Fibroblast of pulmonary artery (primary cell): ENCODE results near the gene PDE4D.

Source experiments
- DNase-seq: peaks from one replicate; pipeline ENCODE4 v3.0.0-alpha.2; 2010; ENCODE audit warnings: low read depth
- H3K4me3 ChIP-seq: replicated peaks from 2 replicates; pipeline ENCODE4 v1.5.1; 2011; ENCODE audit warnings: low read depth, mild to moderate bottlenecking, control low read depth, low read length, moderate library complexity
- TF ChIP-seq, protein P1 (sequence below): IDR thresholded peaks from 2 replicates; pipeline ENCODE4 v1.5.1; 2011; ENCODE audit warnings: mild to moderate bottlenecking, control low read depth, low read length, inconsistent platforms; ENCODE audit errors: missing control alignments

Gene PDE4D

DNA sequence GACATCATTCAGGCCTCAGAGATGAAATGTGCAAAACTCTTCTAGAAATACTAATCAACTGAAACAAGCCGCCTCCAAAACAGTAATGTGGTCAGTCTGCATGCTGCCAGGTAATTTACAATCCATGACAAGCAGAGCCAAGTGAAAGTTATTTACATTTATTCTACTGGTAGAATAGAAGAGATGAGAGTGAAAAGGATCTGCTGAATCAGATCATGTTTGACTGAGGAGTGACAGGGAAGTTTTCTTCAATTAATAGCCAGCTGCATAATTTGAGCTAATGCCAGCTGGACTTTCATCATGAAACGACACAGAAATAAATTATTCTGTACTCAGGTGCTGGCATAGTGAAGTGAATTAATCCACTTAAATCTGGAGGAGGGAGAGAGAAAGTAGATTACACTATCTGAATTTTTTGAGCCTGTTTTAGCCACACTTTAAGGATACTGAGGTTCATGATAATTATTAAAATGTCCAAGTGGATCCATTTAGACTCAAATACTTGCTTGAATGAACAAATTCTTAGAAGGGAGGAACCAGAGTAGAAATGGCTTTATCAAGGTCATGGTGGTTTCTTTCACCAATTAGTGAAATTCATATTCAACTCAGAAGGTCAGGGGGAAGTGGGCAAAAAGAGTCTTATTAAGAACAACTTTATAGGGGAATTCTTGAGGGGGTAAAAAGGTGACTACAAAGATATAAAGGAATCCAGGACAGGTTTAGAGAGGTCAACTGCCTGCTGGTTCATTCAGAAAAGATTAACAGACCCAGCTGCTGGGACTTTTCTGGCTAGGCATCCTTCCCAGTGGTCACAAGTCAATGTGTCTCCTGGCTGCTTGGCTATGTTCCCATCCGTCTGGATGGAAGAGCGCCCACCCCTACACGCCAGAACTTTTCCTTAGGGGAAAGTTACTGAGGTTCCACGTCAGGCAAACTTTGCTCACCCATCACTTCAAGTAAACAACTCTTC, 350.4 kb downstream of the PDE4D start:
- TF ChIP-seq, protein P1, sequence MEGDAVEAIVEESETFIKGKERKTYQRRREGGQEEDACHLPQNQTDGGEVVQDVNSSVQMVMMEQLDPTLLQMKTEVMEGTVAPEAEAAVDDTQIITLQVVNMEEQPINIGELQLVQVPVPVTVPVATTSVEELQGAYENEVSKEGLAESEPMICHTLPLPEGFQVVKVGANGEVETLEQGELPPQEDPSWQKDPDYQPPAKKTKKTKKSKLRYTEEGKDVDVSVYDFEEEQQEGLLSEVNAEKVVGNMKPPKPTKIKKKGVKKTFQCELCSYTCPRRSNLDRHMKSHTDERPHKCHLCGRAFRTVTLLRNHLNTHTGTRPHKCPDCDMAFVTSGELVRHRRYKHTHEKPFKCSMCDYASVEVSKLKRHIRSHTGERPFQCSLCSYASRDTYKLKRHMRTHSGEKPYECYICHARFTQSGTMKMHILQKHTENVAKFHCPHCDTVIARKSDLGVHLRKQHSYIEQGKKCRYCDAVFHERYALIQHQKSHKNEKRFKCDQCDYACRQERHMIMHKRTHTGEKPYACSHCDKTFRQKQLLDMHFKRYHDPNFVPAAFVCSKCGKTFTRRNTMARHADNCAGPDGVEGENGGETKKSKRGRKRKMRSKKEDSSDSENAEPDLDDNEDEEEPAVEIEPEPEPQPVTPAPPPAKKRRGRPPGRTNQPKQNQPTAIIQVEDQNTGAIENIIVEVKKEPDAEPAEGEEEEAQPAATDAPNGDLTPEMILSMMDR = no peak
- no peak overlapping the region for H3K4me3 ChIP-seq
- DNase-seq = peak; percentile 69

DNA sequence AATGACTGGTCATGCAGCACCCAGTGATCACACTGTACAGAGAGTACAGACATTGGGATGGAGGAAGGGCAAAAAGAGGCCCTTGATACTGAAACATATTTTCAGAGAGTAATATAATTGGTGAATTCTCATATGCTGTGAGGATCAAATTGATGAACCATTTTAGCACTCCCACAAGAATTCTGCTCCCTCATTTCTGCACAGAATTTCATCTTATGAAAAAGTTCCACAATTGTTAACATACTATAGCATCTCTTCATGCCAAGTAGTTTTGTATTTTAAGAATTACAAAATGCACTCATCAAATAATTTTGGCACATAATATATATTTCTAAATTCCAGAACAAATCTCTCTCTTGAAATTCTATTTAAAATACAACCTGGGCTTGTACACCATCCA, 351.2 kb downstream of the PDE4D start:
- TF ChIP-seq, protein P1 = no peak
- no peak for DNase-seq
- no peak overlapping the region for H3K4me3 ChIP-seq

DNA sequence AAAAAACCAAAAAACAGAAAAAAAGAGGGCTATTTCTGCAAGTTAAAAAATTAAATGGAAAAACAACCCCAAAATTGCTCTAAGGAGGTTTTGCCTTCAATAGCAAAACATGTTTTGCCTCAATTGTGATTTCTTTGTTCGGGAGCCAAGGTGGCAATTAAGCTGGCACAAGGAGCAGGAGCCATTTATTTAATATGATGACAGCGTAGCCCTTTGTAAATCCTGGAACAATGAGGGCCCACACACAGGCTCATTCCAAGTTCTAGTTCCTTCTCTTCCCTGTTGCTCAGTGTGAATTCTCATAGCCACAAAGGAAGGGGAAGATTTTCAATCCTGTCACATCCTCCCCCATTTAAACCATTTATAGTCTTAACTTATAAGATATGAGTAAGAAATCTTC, 353.2 kb downstream of the PDE4D start:
- TF ChIP-seq, protein P1 = no peak
- no peak overlapping the region for H3K4me3 ChIP-seq
- DNase-seq = no peak

DNA sequence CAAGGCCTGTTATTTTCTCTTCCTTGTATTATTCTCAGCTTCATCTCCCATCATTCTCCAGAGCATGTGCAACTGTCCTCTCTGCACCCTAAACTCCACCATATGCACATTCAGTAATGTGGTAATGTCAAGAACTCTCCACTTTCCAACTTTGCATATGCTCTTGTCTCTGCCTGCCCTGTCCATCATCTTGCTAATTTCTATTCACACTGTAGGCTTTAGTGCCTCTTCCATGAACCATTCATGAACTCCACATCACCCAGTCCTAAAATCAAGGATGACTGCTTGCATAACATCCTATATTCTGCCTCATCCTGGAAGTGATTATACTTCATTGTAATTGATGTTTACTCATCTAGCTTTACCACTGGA, 354.8 kb downstream of the PDE4D start:
- H3K4me3 ChIP-seq = no peak overlapping the region
- no peak for DNase-seq
- TF ChIP-seq, protein P1 = no peak

DNA sequence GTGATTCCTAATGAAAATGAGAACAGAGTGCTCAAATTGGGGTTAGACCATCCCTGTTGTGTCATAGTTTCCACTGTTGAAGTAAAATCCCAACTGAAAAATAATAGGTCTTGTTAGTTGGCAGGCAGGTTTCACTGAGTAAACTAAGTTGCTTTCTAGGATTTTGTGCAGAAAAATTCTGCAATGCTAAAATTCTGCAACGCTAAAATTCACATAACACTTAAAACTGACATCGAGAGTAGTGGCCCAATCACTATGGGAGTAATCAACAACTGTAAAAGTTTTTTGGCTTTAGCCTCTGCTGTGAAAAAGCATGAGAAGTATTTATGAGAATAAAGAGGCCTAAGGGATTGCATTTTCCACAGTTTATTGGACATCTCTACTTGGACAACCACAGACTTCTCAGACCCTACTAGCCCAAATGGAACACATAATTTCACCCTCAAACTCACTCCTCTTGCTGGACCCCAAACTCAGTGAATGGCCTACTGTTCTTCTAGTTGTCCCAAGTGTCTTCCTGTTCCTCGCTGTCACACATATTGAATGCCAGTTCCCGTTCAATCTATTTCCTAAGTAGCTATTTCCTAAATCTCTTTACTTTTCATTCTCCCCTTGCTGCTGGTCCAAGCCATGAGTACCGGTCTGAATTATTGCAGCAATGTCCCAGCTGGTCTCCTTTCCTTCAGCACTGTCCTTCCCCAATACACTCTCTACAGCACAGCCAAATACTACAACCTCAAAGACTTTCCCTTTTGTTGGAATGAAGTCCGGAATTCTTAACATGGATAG, 355.4 kb downstream of the PDE4D start:
- no peak overlapping the region for H3K4me3 ChIP-seq
- DNase-seq = no peak
- TF ChIP-seq, protein P1 = no peak

DNA sequence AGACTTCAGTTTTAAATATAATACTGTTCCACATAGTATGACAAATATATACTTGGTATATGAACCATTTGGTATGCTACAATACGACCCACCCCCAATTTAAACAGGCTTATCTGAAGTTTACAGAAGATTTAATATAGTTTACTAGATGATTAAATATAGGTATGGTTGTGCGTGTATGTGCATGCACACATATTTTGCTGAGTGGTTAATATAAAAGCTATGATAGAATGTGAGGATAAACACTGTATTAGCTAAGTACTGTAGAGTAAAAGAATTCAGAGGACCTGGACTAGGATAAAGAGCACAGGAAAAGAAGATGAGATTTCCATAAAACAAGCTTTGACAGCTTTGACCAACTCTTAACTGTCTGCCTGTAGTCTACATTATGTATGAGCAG, 356.7 kb downstream of the PDE4D start:
- H3K4me3 ChIP-seq = no peak overlapping the region
- DNase-seq = no peak
- TF ChIP-seq, protein P1 = no peak
